H9 (cell line): ENCODE data around the gene SLC10A4. TPM values are rescaled to one million over a fixed set of nuclear protein-coding genes. Genes with fewer than 3 reads are reported as not detected.

ENCODE experiments used
- DNase-seq: peaks from one replicate; pipeline ENCODE4 v3.0.0-alpha.2; 2017
- H2AFZ ChIP-seq: one replicate; pipeline ENCODE4 v1.6.1; 2013; ENCODE audit warnings: mild to moderate bottlenecking, low read length, control low read depth, moderate library complexity
- H2AK5ac ChIP-seq: 2 replicates; pipeline ENCODE4 v1.6.1; 2013; ENCODE audit warnings: low read length, control low read depth, mixed read lengths; ENCODE audit not compliant: insufficient read length
- H2BK120ac ChIP-seq: one replicate; pipeline ENCODE4 v1.6.1; 2013; ENCODE audit warnings: low read depth, mild to moderate bottlenecking, low read length, control low read depth, inconsistent platforms; ENCODE audit not compliant: poor library complexity, severe bottlenecking
- H2BK12ac ChIP-seq: 2 replicates; pipeline ENCODE4 v1.6.1; 2013; ENCODE audit warnings: low read length, control low read depth, mixed read lengths, low read depth; ENCODE audit not compliant: insufficient read length
- H2BK15ac ChIP-seq: 2 replicates; pipeline ENCODE4 v1.6.1; 2013; ENCODE audit warnings: low read depth, low read length, control low read depth
- H2BK20ac ChIP-seq: one replicate; pipeline ENCODE4 v1.6.1; 2013; ENCODE audit warnings: low read depth, mild to moderate bottlenecking, low read length, control low read depth, inconsistent platforms; ENCODE audit not compliant: poor library complexity, severe bottlenecking
- H2BK5ac ChIP-seq: 2 replicates; pipeline ENCODE4 v1.6.1; 2013; ENCODE audit warnings: low read length, control low read depth, mixed read lengths; ENCODE audit not compliant: insufficient read length
- H3K14ac ChIP-seq: 2 replicates; pipeline ENCODE4 v1.6.1; 2013; ENCODE audit warnings: low read length, control low read depth; ENCODE audit not compliant: insufficient read depth
- H3K18ac ChIP-seq: 2 replicates; pipeline ENCODE4 v1.6.1; 2013; ENCODE audit warnings: low read depth, mild to moderate bottlenecking, mixed read lengths, low read length, control low read depth; ENCODE audit not compliant: insufficient read length
- H3K23ac ChIP-seq: 2 replicates; pipeline ENCODE4 v1.6.1; 2013; ENCODE audit warnings: low read length, control low read depth, mixed read lengths, low read depth; ENCODE audit not compliant: insufficient read length
- H3K23me2 ChIP-seq: 2 replicates; pipeline ENCODE4 v1.6.1; 2013; ENCODE audit warnings: low read depth, mild to moderate bottlenecking, mixed read lengths, low read length, control low read depth; ENCODE audit not compliant: insufficient read length, poor library complexity, severe bottlenecking
- H3K27ac ChIP-seq: 2 replicates; pipeline ENCODE4 v1.5.1; 2013; ENCODE audit warnings: low read length, control low read depth, mixed read lengths, low read depth; ENCODE audit not compliant: insufficient read length
- H3K27me3 ChIP-seq: 2 replicates; pipeline ENCODE4 v1.6.1; 2013; ENCODE audit warnings: low read length, control low read depth, inconsistent platforms; ENCODE audit not compliant: insufficient read depth
- H3K4ac ChIP-seq: 2 replicates; pipeline ENCODE4 v1.6.1; 2013; ENCODE audit warnings: low read depth, mild to moderate bottlenecking, control low read depth, inconsistent platforms, low read length, moderate library complexity
- H3K4me1 ChIP-seq: 2 replicates; pipeline ENCODE4 v1.6.1; 2013; ENCODE audit warnings: low read length, control low read depth, inconsistent platforms; ENCODE audit not compliant: insufficient read depth
- H3K4me2 ChIP-seq: 2 replicates; pipeline ENCODE4 v1.6.1; 2013; ENCODE audit warnings: low read length, control low read depth, mixed read lengths; ENCODE audit not compliant: insufficient read length, insufficient read depth
- H3K56ac ChIP-seq: 2 replicates; pipeline ENCODE4 v1.6.1; 2013; ENCODE audit warnings: low read depth, mild to moderate bottlenecking, mixed read lengths, low read length, control low read depth; ENCODE audit not compliant: insufficient read length
- H3K79me1 ChIP-seq: 2 replicates; pipeline ENCODE4 v1.6.1; 2013; ENCODE audit warnings: low read depth, mild to moderate bottlenecking, moderate library complexity, low read length, control low read depth, inconsistent platforms; ENCODE audit not compliant: insufficient read depth, poor library complexity, severe bottlenecking
- H3K79me2 ChIP-seq: 2 replicates; pipeline ENCODE4 v1.6.1; 2013; ENCODE audit warnings: low read length, control low read depth, inconsistent platforms; ENCODE audit not compliant: insufficient read depth
- H3K9ac ChIP-seq: 2 replicates; pipeline ENCODE4 v1.6.1; 2013; ENCODE audit warnings: low read length, control low read depth, mixed read lengths; ENCODE audit not compliant: insufficient read length; ENCODE audit errors: extremely low read depth
- H3K9me3 ChIP-seq: one replicate; pipeline ENCODE4 v1.6.1; 2013; ENCODE audit warnings: low read depth, low read length, inconsistent platforms; ENCODE audit not compliant: control insufficient read depth
- H3T11ph ChIP-seq: one replicate; pipeline ENCODE4 v1.6.1; 2013; ENCODE audit warnings: mild to moderate bottlenecking, low read length, control low read depth, inconsistent platforms
- H4K20me1 ChIP-seq: one replicate; pipeline ENCODE4 v1.6.1; 2013; ENCODE audit not compliant: control insufficient read depth, insufficient read length, insufficient read depth
- H4K5ac ChIP-seq: 2 replicates; pipeline ENCODE4 v1.6.1; 2013; ENCODE audit warnings: low read depth, mild to moderate bottlenecking, mixed read lengths, low read length, control low read depth; ENCODE audit not compliant: insufficient read length
- H4K8ac ChIP-seq: replicated peaks from 2 replicates; pipeline ENCODE4 v1.6.1; 2013; ENCODE audit warnings: low read length, control low read depth, mixed read lengths, low read depth; ENCODE audit not compliant: insufficient read length
- H4K91ac ChIP-seq: 2 replicates; pipeline ENCODE4 v1.6.1; 2013; ENCODE audit warnings: low read depth, mild to moderate bottlenecking, moderate library complexity, mixed read lengths, low read length, control low read depth; ENCODE audit not compliant: insufficient read length
- H3K27ac Mint-ChIP-seq, 3 experiments: 2 replicates in 2 of 3; 3 replicates in 1 of 3; pipeline ENCODE4 v1.8.0; 2020 to 2021; ENCODE audit warnings: mixed read lengths in 3 of 3, mild to moderate bottlenecking in 1 of 3, moderate library complexity in 1 of 3
- H3K27me3 Mint-ChIP-seq: 2 replicates; pipeline ENCODE4 v1.8.0; 2021; ENCODE audit warnings: low read depth, mild to moderate bottlenecking, moderate library complexity, mixed read lengths
- H3K36me3 Mint-ChIP-seq, 3 experiments: 2 replicates in 2 of 3; 3 replicates in 1 of 3; pipeline ENCODE4 v1.8.0; 2020 to 2021; ENCODE audit warnings: low read depth in 3 of 3, mixed read lengths in 3 of 3; ENCODE audit not compliant: insufficient read depth in 1 of 3
- H3K4me1 Mint-ChIP-seq, 2 experiments: 2 replicates each; pipeline ENCODE4 v1.8.0; 2020; ENCODE audit warnings: mixed read lengths in 2 of 2
- H3K4me3 Mint-ChIP-seq, 2 experiments: 2 replicates in 1 of 2; 3 replicates in 1 of 2; pipeline ENCODE4 v1.8.0; 2020 to 2021; ENCODE audit warnings: mild to moderate bottlenecking in 2 of 2, mixed read lengths in 2 of 2, moderate library complexity in 1 of 2
- H3K9me3 Mint-ChIP-seq, 2 experiments: 2 replicates in 1 of 2; 3 replicates in 1 of 2; pipeline ENCODE4 v1.8.0; 2020; ENCODE audit warnings: mild to moderate bottlenecking in 2 of 2, mixed read lengths in 2 of 2, moderate library complexity in 1 of 2
- CTCF ChIP-seq: fragments of 200-600 bp; sonication (generic); conservative IDR thresholded peaks from 3 replicates; pipeline ENCODE4 v1.8.0; 2021; ENCODE audit warnings: antibody characterized with exemption, mild to moderate bottlenecking
- WGBS: extraction: QIAGEN DNeasy Blood & Tissue Kit; methylation state at CpG from one replicate; pipeline ENCODE4 v1.1.7; 2013; ENCODE audit warnings: missing lambda C conversion rate, low lambda C conversion rate, mixed read lengths; ENCODE audit not compliant: insufficient read length; ENCODE audit errors: extremely low coverage; 5-methylcytosine and 5-hydroxymethylcytosine counted together
- total RNA-seq: library from RNA; stranded (reverse); gene quantifications from 2 replicates; pipeline ENCODE4 v1.2.1, GENCODE V29; 2021

The SLC10A4 gene
- total RNA-seq, 1 experiment from 2014 or later, result 1.7 TPM

- no peak overlapping the region for H4K5ac ChIP-seq
- H3K4me3 Mint-ChIP-seq, result no peak overlapping the region
- H3K27ac ChIP-seq, result no peak overlapping the region
- no peaks in the 10 kb centered on the region for H3K9me3 Mint-ChIP-seq
- no peak overlapping the region for H3K23ac ChIP-seq
- H3K18ac ChIP-seq, result no peak overlapping the region
- no CpG with 5 or more reads among the region's 3 CpGs for WGBS
- no peak overlapping the region for H2AFZ ChIP-seq
- H2BK20ac ChIP-seq, result no peak overlapping the region
- no peak overlapping the region for H2BK5ac ChIP-seq
- no peaks in the 10 kb centered on the region for H3K79me1 ChIP-seq
- H3K56ac ChIP-seq, result no peak overlapping the region
- H3K27me3 Mint-ChIP-seq, result peaks cover 1% of the 10 kb centered on the region; the same call in 1 of the 2 replicates
- H3K79me2 ChIP-seq, result no peaks in the 10 kb centered on the region
- no peak overlapping the region for H4K91ac ChIP-seq
- H3K9me3 ChIP-seq, result no peaks in the 10 kb centered on the region
- no peak for DNase-seq
- H3K4me1 Mint-ChIP-seq, result peaks cover 5 to 8% of the 10 kb centered on the region in 2 experiments
- TF ChIP-seq CTCF, result no peak
- no peak overlapping the region for H3K14ac ChIP-seq
- H2BK120ac ChIP-seq, result no peak overlapping the region
- no peak overlapping the region for H2BK15ac ChIP-seq
- no peaks in the 10 kb centered on the region for H3K23me2 ChIP-seq
- H4K20me1 ChIP-seq, result no peaks in the 10 kb centered on the region
- peaks cover 5 to 24% (median 17%) of the 10 kb centered on the region in 3 experiments; a peak in 6 of 7 replicates for H3K36me3 Mint-ChIP-seq
- H3K27ac Mint-ChIP-seq, result no peak overlapping the region
- no peaks in the 10 kb centered on the region; the same call in 1 of the 2 replicates for H3K4me1 ChIP-seq
- no peak overlapping the region for H3T11ph ChIP-seq
- H3K4me2 ChIP-seq, result no peak overlapping the region
- H2AK5ac ChIP-seq, result no peak overlapping the region
- no peak overlapping the region for H3K9ac ChIP-seq
- no peak overlapping the region for H2BK12ac ChIP-seq
- no peak overlapping the region for H4K8ac ChIP-seq
- no peak overlapping the region for H3K4ac ChIP-seq
- H3K27me3 ChIP-seq, result no peaks in the 10 kb centered on the region
Measured at GRCh38 chr4:48499551-48500066, 16.5 kb downstream of the SLC10A4 start.
